Hepatocyte (in vitro differentiated cells): ENCODE results near the gene MDFI. TPM values are rescaled to one million over a fixed set of nuclear protein-coding genes. Genes with fewer than 3 reads are reported as not detected.

ENCODE experiments used
- DNase-seq: peaks from one replicate; pipeline ENCODE4 v3.0.0-alpha.2; 2016; ENCODE audit warnings: low spot score
- H2AFZ ChIP-seq: fragments of 200-600 bp; sonication (generic); 2 replicates; pipeline ENCODE4 v1.6.0; 2016; ENCODE audit warnings: antibody characterized with exemption, mild to moderate bottlenecking
- H3K27ac ChIP-seq: fragments of 200-600 bp; sonication (generic); 2 replicates; pipeline ENCODE4 v1.5.1; 2016; ENCODE audit warnings: mild to moderate bottlenecking
- H3K27me3 ChIP-seq: fragments of 200-600 bp; sonication (generic); 2 replicates; pipeline ENCODE4 v1.6.1; 2016
- H3K36me3 ChIP-seq: fragments of 200-600 bp; sonication (generic); replicated peaks from 2 replicates; pipeline ENCODE4 v1.5.1; 2016; ENCODE audit warnings: low read depth; ENCODE audit not compliant: insufficient read depth
- H3K4me1 ChIP-seq: fragments of 200-600 bp; sonication (generic); 2 replicates; pipeline ENCODE4 v1.5.1; 2016; ENCODE audit warnings: mild to moderate bottlenecking, moderate library complexity; ENCODE audit not compliant: insufficient read depth
- H3K4me2 ChIP-seq: fragments of 200-600 bp; sonication (generic); 2 replicates; pipeline ENCODE4 v1.6.0; 2016
- H3K4me3 ChIP-seq: fragments of 200-600 bp; sonication (generic); 2 replicates; pipeline ENCODE4 v1.5.1; 2016; ENCODE audit warnings: mild to moderate bottlenecking
- H3K79me2 ChIP-seq: fragments of 200-600 bp; sonication (generic); 2 replicates; pipeline ENCODE4 v1.6.0; 2017; ENCODE audit warnings: mild to moderate bottlenecking
- H3K9me2 ChIP-seq: fragments of 200-600 bp; sonication (generic); replicated peaks from 2 replicates; pipeline ENCODE4 v1.6.0; 2017; ENCODE audit warnings: mild to moderate bottlenecking; ENCODE audit not compliant: insufficient read depth
- H3K9me3 ChIP-seq: fragments of 200-600 bp; sonication (generic); 2 replicates; pipeline ENCODE4 v1.5.1; 2016; ENCODE audit warnings: low read depth, mild to moderate bottlenecking
- H4K20me1 ChIP-seq: fragments of 200-600 bp; sonication (generic); 2 replicates; pipeline ENCODE4 v1.6.0; 2016; ENCODE audit warnings: mild to moderate bottlenecking; ENCODE audit not compliant: insufficient read depth, poor library complexity, severe bottlenecking
- EZH2 ChIP-seq: fragments of 200-600 bp; sonication (generic); IDR thresholded peaks from 2 replicates; pipeline ENCODE4 v1.6.1; 2016; ENCODE audit warnings: antibody characterized with exemption, mild to moderate bottlenecking, borderline replicate concordance
- EZH2phosphoT487 ChIP-seq: fragments of 200-600 bp; sonication (generic); IDR thresholded peaks from one replicate; pipeline ENCODE4 v1.6.1; 2018; ENCODE audit warnings: antibody characterized with exemption, mild to moderate bottlenecking, low read depth, moderate library complexity; ENCODE audit not compliant: unreplicated experiment, severe bottlenecking
- WGBS: methylation state at CpG from one replicate; pipeline ENCODE4 v1.1.6; 2016; ENCODE audit warnings: low lambda C conversion rate; ENCODE audit errors: missing lambda C conversion rate; 5-methylcytosine and 5-hydroxymethylcytosine counted together
- polyA plus RNA-seq: library from polyadenylated mRNA; unstranded; fragments of >200 nt; fragmentation: Nextera tagmentation; extraction: Ambion mirVana; gene quantifications from 2 replicates; pipeline ENCODE4 v1.2.1, GENCODE V29; 2016
- total RNA-seq: library from RNA; depleted of rRNA; stranded (reverse); fragments of >200 nt; gene quantifications from 2 replicates; pipeline ENCODE4 v1.2.3, GENCODE V29; 2014
- TF ChIP-seq, protein P1 (sequence below): fragments of 200-600 bp; sonication (generic); IDR thresholded peaks from 2 replicates; pipeline ENCODE4 v1.5.1; 2016; ENCODE audit warnings: antibody characterized with exemption, mild to moderate bottlenecking; ENCODE audit not compliant: poor library complexity

Gene MDFI
- total and polyA plus RNA-seq, 2 experiments from 2014 or later: 45.2 to 106 TPM

DNA sequence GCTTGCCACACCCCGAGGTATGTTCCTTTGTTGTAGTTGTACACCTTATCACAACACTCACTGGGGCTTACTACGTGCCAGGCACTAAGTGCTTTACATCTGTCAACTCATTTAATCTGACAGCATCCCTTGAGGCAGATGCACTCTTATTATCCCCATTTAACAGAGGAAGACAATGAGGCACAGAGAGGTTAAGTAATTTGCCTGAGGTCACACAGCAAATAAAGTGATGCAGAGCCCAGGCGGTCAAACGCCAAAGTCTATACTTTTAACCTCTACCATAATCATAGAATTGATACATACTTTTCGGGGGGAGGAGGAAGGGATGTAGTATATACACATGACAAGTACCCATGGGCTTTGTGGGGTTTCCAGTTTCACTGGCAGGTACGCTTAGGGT is 37.7 kb downstream of the MDFI start:
- TF ChIP-seq, protein P1, sequence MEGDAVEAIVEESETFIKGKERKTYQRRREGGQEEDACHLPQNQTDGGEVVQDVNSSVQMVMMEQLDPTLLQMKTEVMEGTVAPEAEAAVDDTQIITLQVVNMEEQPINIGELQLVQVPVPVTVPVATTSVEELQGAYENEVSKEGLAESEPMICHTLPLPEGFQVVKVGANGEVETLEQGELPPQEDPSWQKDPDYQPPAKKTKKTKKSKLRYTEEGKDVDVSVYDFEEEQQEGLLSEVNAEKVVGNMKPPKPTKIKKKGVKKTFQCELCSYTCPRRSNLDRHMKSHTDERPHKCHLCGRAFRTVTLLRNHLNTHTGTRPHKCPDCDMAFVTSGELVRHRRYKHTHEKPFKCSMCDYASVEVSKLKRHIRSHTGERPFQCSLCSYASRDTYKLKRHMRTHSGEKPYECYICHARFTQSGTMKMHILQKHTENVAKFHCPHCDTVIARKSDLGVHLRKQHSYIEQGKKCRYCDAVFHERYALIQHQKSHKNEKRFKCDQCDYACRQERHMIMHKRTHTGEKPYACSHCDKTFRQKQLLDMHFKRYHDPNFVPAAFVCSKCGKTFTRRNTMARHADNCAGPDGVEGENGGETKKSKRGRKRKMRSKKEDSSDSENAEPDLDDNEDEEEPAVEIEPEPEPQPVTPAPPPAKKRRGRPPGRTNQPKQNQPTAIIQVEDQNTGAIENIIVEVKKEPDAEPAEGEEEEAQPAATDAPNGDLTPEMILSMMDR: no peak
- TF ChIP-seq EZH2 (no peak), EZH2phosphoT487 (no peak)
- H3K9me3 ChIP-seq: no peaks in the 10 kb centered on the region
- no peaks in the 10 kb centered on the region for H3K27me3 ChIP-seq
- H3K4me1 ChIP-seq: no peaks in the 10 kb centered on the region
- H3K9me2 ChIP-seq: no peaks in the 10 kb centered on the region
- 84% methylated on average over 6 of the region's 6 CpGs for WGBS
- no peaks in the 10 kb centered on the region for H4K20me1 ChIP-seq
- no peak overlapping the region for H3K27ac ChIP-seq
- H2AFZ ChIP-seq: no peak overlapping the region
- H3K79me2 ChIP-seq: no peaks in the 10 kb centered on the region
- H3K4me2 ChIP-seq: no peak overlapping the region
- H3K4me3 ChIP-seq: no peak overlapping the region
- H3K36me3 ChIP-seq: no peaks in the 10 kb centered on the region
- no peak for DNase-seq

- TF ChIP-seq EZH2: no peak
- no peak for TF ChIP-seq EZH2phosphoT487
- TF ChIP-seq, protein P1: no peak
- H4K20me1 ChIP-seq: no peaks in the 10 kb centered on the region
- no peak overlapping the region for H3K27ac ChIP-seq
- H3K9me2 ChIP-seq: no peaks in the 10 kb centered on the region
- H3K9me3 ChIP-seq: no peaks in the 10 kb centered on the region
- H3K79me2 ChIP-seq: no peaks in the 10 kb centered on the region
- H3K27me3 ChIP-seq: no peaks in the 10 kb centered on the region
- H3K4me2 ChIP-seq: no peak overlapping the region
- DNase-seq: no peak
- no peak overlapping the region for H3K4me3 ChIP-seq
- H2AFZ ChIP-seq: no peak overlapping the region
- H3K4me1 ChIP-seq: no peaks in the 10 kb centered on the region
- 88% methylated on average over 5 of the region's 5 CpGs for WGBS
- no peaks in the 10 kb centered on the region for H3K36me3 ChIP-seq
These were observed 38.2 kb downstream of the MDFI start for GRCh38 chr6:41676431-41676830.

GRCh38 chr6:41677124-41677921 is 39.1 kb downstream of the MDFI start:
- Histone ChIP-seq H3K27ac (no peak overlapping the region), H2AFZ (no peak overlapping the region), H3K9me2 (no peaks in the 10 kb centered on the region), H3K79me2 (no peaks in the 10 kb centered on the region), H3K36me3 (no peaks in the 10 kb centered on the region), H3K4me1 (no peaks in the 10 kb centered on the region), H4K20me1 (no peaks in the 10 kb centered on the region), H3K4me2 (no peak overlapping the region), H3K9me3 (no peaks in the 10 kb centered on the region), H3K4me3 (no peak overlapping the region), H3K27me3 (no peaks in the 10 kb centered on the region)
- no peak for DNase-seq
- TF ChIP-seq EZH2 (no peak), EZH2phosphoT487 (no peak)
- TF ChIP-seq, protein P1: no peak
- WGBS: 57% methylated on average over 25 of the region's 25 CpGs
